Fibroblast of lung (primary cell): Measurements from ENCODE around the gene CHTOP.

ENCODE experiments used
- EZH2 ChIP-seq: IDR thresholded peaks from 2 replicates; pipeline ENCODE4 v1.5.1; 2012; ENCODE audit warnings: low read length, control low read depth, mild to moderate bottlenecking; ENCODE audit errors: missing control alignments
- TF ChIP-seq, protein P1 (sequence below), 2 donors: IDR thresholded peaks in 1 of 2; conservative IDR thresholded peaks in 1 of 2; 1 replicate in 1 of 2; 2 replicates in 1 of 2; pipeline ENCODE4 v1.5.1; 2011 to 2012; ENCODE audit warnings: low read length in 2 of 2, control low read depth in 1 of 2, inconsistent platforms in 1 of 2, low read depth in 1 of 2, mild to moderate bottlenecking in 1 of 2

DNA sequence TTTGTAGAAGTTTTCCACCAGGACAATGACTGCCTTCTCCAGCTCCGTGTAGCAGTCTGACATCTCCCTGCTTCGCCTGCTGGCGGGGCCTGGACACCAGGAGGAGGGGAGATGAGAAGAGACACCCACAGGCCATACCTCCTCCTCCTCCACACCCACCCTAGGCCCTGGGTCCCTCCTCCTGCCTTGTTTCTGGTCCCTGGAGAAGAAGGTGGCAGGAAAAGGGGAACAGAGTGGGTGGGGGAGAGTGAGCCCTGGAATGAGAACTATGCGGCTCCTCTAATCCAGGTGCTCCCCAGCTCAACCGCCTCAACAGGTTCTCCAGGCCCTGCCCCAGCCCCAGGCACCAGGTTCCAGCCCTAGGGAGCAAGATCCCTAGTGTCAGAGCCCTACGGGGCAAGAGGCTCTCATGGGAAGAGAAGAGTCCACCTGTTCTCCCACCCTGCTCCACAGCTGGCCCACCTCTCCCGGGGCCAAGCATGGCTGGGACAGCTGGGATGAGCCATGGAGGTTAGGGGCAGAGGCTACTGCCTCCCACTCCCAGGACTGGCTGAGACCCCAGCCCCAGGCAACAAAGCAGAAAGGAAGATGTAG is 25.7 kb upstream of the CHTOP start:
- TF ChIP-seq, protein P1, sequence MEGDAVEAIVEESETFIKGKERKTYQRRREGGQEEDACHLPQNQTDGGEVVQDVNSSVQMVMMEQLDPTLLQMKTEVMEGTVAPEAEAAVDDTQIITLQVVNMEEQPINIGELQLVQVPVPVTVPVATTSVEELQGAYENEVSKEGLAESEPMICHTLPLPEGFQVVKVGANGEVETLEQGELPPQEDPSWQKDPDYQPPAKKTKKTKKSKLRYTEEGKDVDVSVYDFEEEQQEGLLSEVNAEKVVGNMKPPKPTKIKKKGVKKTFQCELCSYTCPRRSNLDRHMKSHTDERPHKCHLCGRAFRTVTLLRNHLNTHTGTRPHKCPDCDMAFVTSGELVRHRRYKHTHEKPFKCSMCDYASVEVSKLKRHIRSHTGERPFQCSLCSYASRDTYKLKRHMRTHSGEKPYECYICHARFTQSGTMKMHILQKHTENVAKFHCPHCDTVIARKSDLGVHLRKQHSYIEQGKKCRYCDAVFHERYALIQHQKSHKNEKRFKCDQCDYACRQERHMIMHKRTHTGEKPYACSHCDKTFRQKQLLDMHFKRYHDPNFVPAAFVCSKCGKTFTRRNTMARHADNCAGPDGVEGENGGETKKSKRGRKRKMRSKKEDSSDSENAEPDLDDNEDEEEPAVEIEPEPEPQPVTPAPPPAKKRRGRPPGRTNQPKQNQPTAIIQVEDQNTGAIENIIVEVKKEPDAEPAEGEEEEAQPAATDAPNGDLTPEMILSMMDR (conservative IDR thresholded peaks at IDR 0.05 in 1 of 2, IDR thresholded peaks at IDR 0.05 in 1 of 2; ENCODE audit: low read depth in 1 of 2, low read length in 2 of 2), result no peak
- TF ChIP-seq EZH2, result no peak
